Measurements from ENCODE around the gene POLR2L.

POLR2L gene

GRCh38 chr11:854601-855329 lies 12.4 kb upstream of the POLR2L start:
- no peak for DNase-seq (ENCODE audit: low read depth in 3 of 3)

- DNase-seq (ENCODE audit: low read depth in 3 of 3): no peak
These were observed 11.5 kb upstream of the POLR2L start for GRCh38 chr11:853682-854448.

GRCh38 chr11:852762-853161 lies 10.4 kb upstream of the POLR2L start:
- no peak for DNase-seq (ENCODE audit: low read depth in 3 of 3)

GRCh38 chr11:850775-851763 lies 8.7 kb upstream of the POLR2L start:
- no peak for DNase-seq (ENCODE audit: low read depth in 3 of 3)

GRCh38 chr11:849951-850774 lies 7.8 kb upstream of the POLR2L start:
- no peak for DNase-seq (ENCODE audit: low read depth in 3 of 3)

GRCh38 chr11:849104-849824 lies 6.9 kb upstream of the POLR2L start:
- DNase-seq (ENCODE audit: low read depth in 3 of 3): peak in 1 of 3 experiments; percentile 50

GRCh38 chr11:848380-848931 lies 6.1 kb upstream of the POLR2L start:
- DNase-seq (ENCODE audit: low read depth in 3 of 3): peak; percentile 23 to 59 (median 44)

GRCh38 chr11:847876-848275 lies 5.5 kb upstream of the POLR2L start:
- no peak for DNase-seq (ENCODE audit: low read depth in 3 of 3)

- DNase-seq (ENCODE audit: low read depth in 3 of 3): no peak
These were observed 4.3 kb upstream of the POLR2L start for GRCh38 chr11:846496-847098.

GRCh38 chr11:845872-846495 lies 3.7 kb upstream of the POLR2L start:
- no peak for DNase-seq (ENCODE audit: low read depth in 3 of 3)

GRCh38 chr11:844693-845644 lies 2.6 kb upstream of the POLR2L start:
- no peak for DNase-seq (ENCODE audit: low read depth in 3 of 3)

- DNase-seq (ENCODE audit: low read depth in 3 of 3): no peak
These were observed 1.7 kb upstream of the POLR2L start for GRCh38 chr11:843818-844692.

GRCh38 chr11:843086-843734 lies 881 bp upstream of the POLR2L start:
- DNase-seq (ENCODE audit: low read depth in 3 of 3): no peak

GRCh38 chr11:841981-842369 lies 354 bp downstream of the POLR2L start:
- no peak for DNase-seq (ENCODE audit: low read depth in 3 of 3)

GRCh38 chr11:839875-840617 lies 2.3 kb downstream of the POLR2L start:
- DNase-seq (ENCODE audit: low read depth in 3 of 3): no peak

GRCh38 chr11:839280-839623 lies 3.1 kb downstream of the POLR2L start:
- no peak for DNase-seq (ENCODE audit: low read depth in 3 of 3)
